H1 (cell line): ENCODE measurements around the gene MRPL40. TPM values are rescaled to one million over a fixed set of nuclear protein-coding genes. Genes with fewer than 3 reads are reported as not detected.

ENCODE experiments used
- CTCF ChIA-PET: fragments of 300-600 bp; sonication (Branson Sonifier 250); formaldehyde crosslinking; loops from one replicate; lab custom pipeline; 2021; ENCODE audit not compliant: partially characterized antibody; lab: Charles Lee
- POLR2A ChIA-PET: fragments of 300-600 bp; sonication (Branson Sonifier 250); formaldehyde crosslinking; loops from one replicate; lab custom pipeline; 2021; ENCODE audit warnings: inconsistent platforms; ENCODE audit not compliant: partially characterized antibody; lab: Charles Lee
- DNase-seq, 2 experiments: peaks; one replicate each; pipeline versions ENCODE4 v3.0.0 to v3.0.0-alpha.2; 2010 to 2022; ENCODE audit warnings: low spot score in 2 of 2, low read depth in 1 of 2, mixed read lengths in 1 of 2
- FAIRE-seq: peaks from 2 replicates; lab custom pipeline; 2011; peaks lifted over from hg19 to GRCh38; lab: Jason Lieb, UNC
- H2AFZ ChIP-seq: 2 replicates; pipeline ENCODE4 v1.8.1; 2012; ENCODE audit warnings: low read length, inconsistent platforms
- H2AK5ac ChIP-seq: 2 replicates; pipeline ENCODE4 v1.6.1; 2013; ENCODE audit warnings: low read depth, low read length
- H2BK120ac ChIP-seq: replicated peaks from 2 replicates; pipeline ENCODE3; 2013; ENCODE audit warnings: low read depth, low read length, inconsistent platforms
- H2BK12ac ChIP-seq: 2 replicates; pipeline ENCODE4 v1.6.1; 2013; ENCODE audit warnings: low read depth, low read length
- H2BK15ac ChIP-seq: 2 replicates; pipeline ENCODE4 v1.6.1; 2013; ENCODE audit warnings: low read length
- H2BK20ac ChIP-seq: 2 replicates; pipeline ENCODE4 v1.6.1; 2013; ENCODE audit warnings: low read length
- H2BK5ac ChIP-seq: 2 replicates; pipeline ENCODE4 v1.6.1; 2013; ENCODE audit warnings: low read depth, low read length
- H3K14ac ChIP-seq: 2 replicates; pipeline ENCODE4 v1.6.1; 2013; ENCODE audit warnings: inconsistent platforms; ENCODE audit not compliant: insufficient read length
- H3K18ac ChIP-seq: 2 replicates; pipeline ENCODE4 v1.6.1; 2013; ENCODE audit warnings: low read length; ENCODE audit errors: extremely low read depth
- H3K23ac ChIP-seq: 2 replicates; pipeline ENCODE4 v1.6.1; 2013; ENCODE audit warnings: inconsistent platforms; ENCODE audit not compliant: insufficient read length
- H3K23me2 ChIP-seq: 2 replicates; pipeline ENCODE4 v1.6.1; 2013; ENCODE audit warnings: low read depth, low read length
- H3K27ac ChIP-seq: 2 replicates; pipeline ENCODE4 v1.6.1; 2011; ENCODE audit warnings: low read depth, low read length, inconsistent platforms
- H3K27me3 ChIP-seq, 4 experiments: replicated peaks in 1 of 4; 1 replicate in 1 of 4; 2 replicates in 3 of 4; pipeline versions ENCODE4 v1.6.1 to v1.8.1; 2011 to 2013; ENCODE audit warnings: low read length in 3 of 4, mild to moderate bottlenecking in 3 of 4, inconsistent platforms in 2 of 4, mixed read lengths in 2 of 4, moderate library complexity in 1 of 4; ENCODE audit not compliant: control insufficient read depth in 3 of 4, insufficient read depth in 3 of 4; ENCODE audit errors: extremely low read depth in 1 of 4
- H3K36me3 ChIP-seq, 4 experiments: 2 replicates each; pipeline versions ENCODE4 v1.6.1 to v1.8.1; 2011 to 2013; ENCODE audit warnings: mild to moderate bottlenecking in 4 of 4, low read length in 3 of 4, moderate library complexity in 2 of 4, control low read depth in 1 of 4, inconsistent platforms in 1 of 4; ENCODE audit not compliant: insufficient read depth in 4 of 4, control insufficient read depth in 2 of 4
- H3K4ac ChIP-seq: replicated peaks from 2 replicates; pipeline ENCODE3; 2013; ENCODE audit warnings: low read length, low read depth, mixed read lengths, inconsistent platforms; ENCODE audit not compliant: insufficient read length
- H3K4me1 ChIP-seq, 4 experiments: replicated peaks in 1 of 4; 1 replicate in 1 of 4; 2 replicates in 3 of 4; pipeline versions ENCODE4 v1.6.1 to v1.8.1; 2011 to 2013; ENCODE audit warnings: low read length in 3 of 4, inconsistent platforms in 2 of 4, mixed read lengths in 1 of 4; ENCODE audit not compliant: insufficient read depth in 4 of 4, control insufficient read depth in 3 of 4
- H3K4me2 ChIP-seq, 2 experiments: 2 replicates each; pipeline versions ENCODE4 v1.6.1 to v1.8.1; 2011 to 2013; ENCODE audit warnings: low read depth in 2 of 2, low read length in 2 of 2, control low read depth in 1 of 2, inconsistent platforms in 1 of 2, mild to moderate bottlenecking in 1 of 2; ENCODE audit not compliant: insufficient read depth in 1 of 2
- H3K4me3 ChIP-seq, 4 experiments: fragments of 200-600, 300-600 bp in 1 of 4; sonication (generic), shearing (Covaris generic), sonication (Bioruptor Twin) in 1 of 4; 2 replicates each; pipeline versions ENCODE4 v1.5.1 to v1.8.1; 2011 to 2016; ENCODE audit warnings: low read length in 4 of 4, low read depth in 3 of 4, control low read depth in 2 of 4, inconsistent platforms in 2 of 4, mild to moderate bottlenecking in 2 of 4, mixed read lengths in 1 of 4, moderate library complexity in 1 of 4; ENCODE audit not compliant: insufficient read depth in 2 of 4; ENCODE audit errors: extremely low read depth in 1 of 4
- H3K56ac ChIP-seq: replicated peaks from 2 replicates; pipeline ENCODE3; 2013; ENCODE audit warnings: low read depth, mild to moderate bottlenecking, mixed read lengths, low read length, inconsistent platforms; ENCODE audit not compliant: insufficient read length
- H3K79me1 ChIP-seq: 2 replicates; pipeline ENCODE4 v1.6.1; 2013; ENCODE audit warnings: low read depth, low read length, control low read depth
- H3K79me2 ChIP-seq, 2 experiments: 2 replicates each; pipeline versions ENCODE4 v1.6.1 to v1.8.1; 2012 to 2013; ENCODE audit warnings: low read length in 2 of 2, mild to moderate bottlenecking in 2 of 2, inconsistent platforms in 1 of 2; ENCODE audit not compliant: insufficient read depth in 2 of 2, control insufficient read depth in 1 of 2
- H3K9ac ChIP-seq, 4 experiments: replicated peaks in 1 of 4; 1 replicate in 1 of 4; 2 replicates in 3 of 4; pipeline versions ENCODE4 v1.6.1 to v1.8.1; 2011 to 2013; ENCODE audit warnings: low read depth in 3 of 4, low read length in 3 of 4, control low read depth in 2 of 4, mild to moderate bottlenecking in 2 of 4, moderate library complexity in 2 of 4, inconsistent platforms in 1 of 4; ENCODE audit errors: extremely low read depth in 1 of 4
- H3K9me3 ChIP-seq, 2 experiments: 2 replicates each; pipeline versions ENCODE4 v1.6.1 to v1.8.1; 2012 to 2013; ENCODE audit warnings: mild to moderate bottlenecking in 2 of 2, moderate library complexity in 2 of 2, control low read depth in 1 of 2, inconsistent platforms in 1 of 2, low read depth in 1 of 2, low read length in 1 of 2, mixed read lengths in 1 of 2; ENCODE audit not compliant: insufficient read depth in 2 of 2
- H4K20me1 ChIP-seq, 2 experiments: replicated peaks in 1 of 2; 2 replicates each; pipeline versions ENCODE3 to v1.8.1; 2011 to 2013; ENCODE audit warnings: inconsistent platforms in 2 of 2, low read length in 2 of 2, mild to moderate bottlenecking in 1 of 2; ENCODE audit not compliant: insufficient read depth in 2 of 2, control insufficient read depth in 1 of 2
- H4K5ac ChIP-seq: 2 replicates; pipeline ENCODE4 v1.6.1; 2013; ENCODE audit warnings: low read length, low read depth, mixed read lengths, inconsistent platforms; ENCODE audit not compliant: insufficient read length
- H4K8ac ChIP-seq: 2 replicates; pipeline ENCODE4 v1.8.0; 2013; ENCODE audit warnings: mild to moderate bottlenecking, moderate library complexity, low read length, inconsistent platforms; ENCODE audit not compliant: insufficient read depth; ENCODE audit errors: extremely low read depth
- H4K91ac ChIP-seq: replicated peaks from 2 replicates; pipeline ENCODE3; 2013; ENCODE audit warnings: low read length, mixed read lengths, inconsistent platforms; ENCODE audit not compliant: insufficient read length
- ATF3 ChIP-seq: IDR thresholded peaks from 2 replicates; pipeline ENCODE4 v1.6.1; 2011; ENCODE audit warnings: low read depth, mild to moderate bottlenecking, low read length; ENCODE audit not compliant: insufficient read depth
- BCL11A ChIP-seq, 2 experiments: IDR thresholded peaks; one replicate each; pipeline ENCODE4 v1.6.1; 2011; ENCODE audit warnings: low read depth in 2 of 2, low read length in 2 of 2, mild to moderate bottlenecking in 2 of 2
- CBX5 ChIP-seq: fragments of 300-800, 300-1000 bp; sonication (generic); IDR thresholded peaks from 2 replicates; pipeline ENCODE4 v1.7.1; 2016; ENCODE audit warnings: antibody characterized with exemption, low read length, low read depth
- CBX8 ChIP-seq: fragments of 300-800, 300-1000 bp; sonication (generic); IDR thresholded peaks from 2 replicates; pipeline ENCODE4 v1.7.1; 2016; ENCODE audit warnings: low read depth, low read length, borderline replicate concordance
- CHD1 ChIP-seq: IDR thresholded peaks from 2 replicates; pipeline ENCODE4 v1.6.1; 2012; ENCODE audit warnings: low read depth, low read length, improper control_type of control experiment
- MAFK ChIP-seq: IDR thresholded peaks from 2 replicates; pipeline ENCODE4 v1.6.1; 2012; ENCODE audit warnings: low read depth, mild to moderate bottlenecking, improper control_type of control experiment, low read length
- NANOG ChIP-seq: IDR thresholded peaks from 2 replicates; pipeline ENCODE4 v1.6.1; 2011; ENCODE audit warnings: low read length, low read depth, mild to moderate bottlenecking, inconsistent platforms; ENCODE audit not compliant: insufficient read depth, poor library complexity, severe bottlenecking
- NRF1 ChIP-seq: IDR thresholded peaks from 2 replicates; pipeline ENCODE4 v1.6.1; 2011; ENCODE audit warnings: mild to moderate bottlenecking, low read depth, low read length, improper control_type of control experiment
- POLR2A ChIP-seq, 2 experiments: IDR thresholded peaks; 1 replicate in 1 of 2; 2 replicates in 1 of 2; pipeline ENCODE4 v1.6.1; 2011; ENCODE audit warnings: low read depth in 2 of 2, low read length in 2 of 2, mild to moderate bottlenecking in 2 of 2; ENCODE audit errors: control extremely low read depth in 1 of 2
- RNF2 ChIP-seq: fragments of 200-900, 300-1000 bp; sonication (generic); IDR thresholded peaks from 2 replicates; pipeline ENCODE4 v1.7.1; 2016; ENCODE audit warnings: borderline replicate concordance, low read depth, mild to moderate bottlenecking, antibody characterized with exemption, low read length; ENCODE audit not compliant: poor library complexity, severe bottlenecking; ENCODE audit errors: missing control alignments
- RXRA ChIP-seq: IDR thresholded peaks from 2 replicates; pipeline ENCODE4 v1.6.1; 2011; ENCODE audit warnings: low read depth, mild to moderate bottlenecking, low read length, moderate library complexity; ENCODE audit not compliant: insufficient read depth
- SIRT6 ChIP-seq: IDR thresholded peaks from one replicate; pipeline ENCODE4 v1.7.1; 2012; ENCODE audit warnings: low read length, inconsistent platforms
- SIX5 ChIP-seq: IDR thresholded peaks from 2 replicates; pipeline ENCODE4 v1.6.1; 2011; ENCODE audit warnings: mild to moderate bottlenecking, low read depth, low read length
- TCF12 ChIP-seq: IDR thresholded peaks from 2 replicates; pipeline ENCODE4 v1.6.1; 2011; ENCODE audit warnings: low read depth, mild to moderate bottlenecking, low read length
- WGBS, 2 experiments: shearing (Covaris generic) in 1 of 2; methylation state at CpG; one replicate each; pipeline versions ENCODE4 v1.1.6 to v1.1.7; 2013 to 2015; ENCODE audit warnings: low lambda C conversion rate in 2 of 2, mixed read lengths in 2 of 2, inconsistent platforms in 1 of 2, low coverage in 1 of 2, missing lambda C conversion rate in 1 of 2; ENCODE audit not compliant: insufficient replicate concordance in 2 of 2, insufficient coverage in 1 of 2, insufficient read length in 1 of 2; ENCODE audit errors: extremely low coverage in 1 of 2, missing lambda C conversion rate in 1 of 2; 5-methylcytosine and 5-hydroxymethylcytosine counted together
- polyA plus RNA-seq, 7 experiments: library from polyadenylated mRNA; depleted of rRNA in 3 of 7; stranded (reverse) in 5 of 7; unstranded in 2 of 7; fragments of >200 nt in 5 of 7; fragments of 200-250 nt in 2 of 7; gene quantifications; 1 replicate in 5 of 7; 2 replicates in 1 of 7; 4 replicates in 1 of 7; pipeline versions ENCODE4 v1.2.1 to v1.2.3, GENCODE V29; 2011 to 2013; ENCODE audit warnings: missing spikeins in 2 of 7, mixed read lengths in 2 of 7
- total RNA-seq: library from RNA; stranded (reverse); fragmentation: NEBNext Ultra II Directional; extraction: Animal tissue kit (Norgen Biotek cat#: 25700); gene quantifications from 2 replicates; pipeline ENCODE4 v1.2.1, GENCODE V29; 2021

The MRPL40 gene
- total and polyA plus RNA-seq, 2 of the 8 experiments (the other 6 are each of a cell fraction or from before 2014, with no cell fraction given), result 12.4 to 14.5 TPM

- H3K4me2 ChIP-seq, result no peak overlapping the region
- H2AFZ ChIP-seq, result no peak overlapping the region
- no peak overlapping the region for H3K4me3 ChIP-seq
- no peak overlapping the region for H2BK120ac ChIP-seq
- H3K4ac ChIP-seq, result no peak overlapping the region
- no peak overlapping the region for H4K5ac ChIP-seq
- H3K14ac ChIP-seq, result no peak overlapping the region
- no peak overlapping the region for H4K91ac ChIP-seq
- ChIA-PET POLR2A (interaction anchor here (1.0 to 2.0 kb wide), 6 partner anchors 9 to 78 kb away, joined by 3 to 5 read pairs (median 4); partner anchors contain the start of genes C22orf39 and HIRA), CTCF (interaction anchor here (1.2 to 1.3 kb wide), 3 partner anchors 13 to 50 kb away, joined by 3 to 4 read pairs (median 3); no protein-coding TSS in a partner anchor)
- WGBS, 2 experiments, result 88% methylated on average over 3 of the region's 3 CpGs; no CpG with 5 or more reads in 1 of the 2 experiments
- no peaks in the 10 kb centered on the region for H3K4me1 ChIP-seq
- H4K20me1 ChIP-seq, result peaks cover 2 to 15% of the 10 kb centered on the region in 2 experiments
- H3K23me2 ChIP-seq, result no peaks in the 10 kb centered on the region
- H4K8ac ChIP-seq, result no peak overlapping the region
- FAIRE-seq (no peak), DNase-seq (no peak)
- no peaks in the 10 kb centered on the region for H3K9me3 ChIP-seq
- H3K79me2 ChIP-seq, result no peaks in the 10 kb centered on the region; a peak in 1 of 4 replicates
- no peak overlapping the region for H3K56ac ChIP-seq
- no peak overlapping the region for H2BK5ac ChIP-seq
- no peak overlapping the region for H2AK5ac ChIP-seq
- H3K18ac ChIP-seq, result no peak overlapping the region
- no peak overlapping the region for H3K23ac ChIP-seq
- H3K27ac ChIP-seq, result no peak overlapping the region
- H2BK12ac ChIP-seq, result no peak overlapping the region
- H3K9ac ChIP-seq, result no peak overlapping the region
- no peak overlapping the region for H2BK15ac ChIP-seq
- no peaks in the 10 kb centered on the region; the same call in 1 of the 2 replicates for H3K79me1 ChIP-seq
- H2BK20ac ChIP-seq, result no peak overlapping the region
- H3K36me3 ChIP-seq, result peaks cover 7 to 38% (median 29%) of the 10 kb centered on the region in 4 experiments; a peak in 7 of 8 replicates
- no peaks in the 10 kb centered on the region for H3K27me3 ChIP-seq
- TF ChIP-seq SIX5, result no peak
- TF ChIP-seq TCF12, result no peak
- no peak for TF ChIP-seq MAFK
- TF ChIP-seq POLR2A (IDR thresholded peaks at IDR 0.05; ENCODE audit: control extremely low read depth in 1 of 2, low read depth in 2 of 2, low read length in 2 of 2), result no peak
- TF ChIP-seq NANOG, result no peak
- TF ChIP-seq ATF3, result no peak
- no peak for TF ChIP-seq RNF2
- no peak for TF ChIP-seq CBX8
- TF ChIP-seq CHD1, result no peak
- no peak for TF ChIP-seq RXRA
- TF ChIP-seq SIRT6, result no peak
- TF ChIP-seq CBX5, result no peak
- TF ChIP-seq NRF1, result no peak
- TF ChIP-seq BCL11A (IDR thresholded peaks at IDR 0.05; ENCODE audit: low read depth in 2 of 2, low read length in 2 of 2), result no peak
Measured at GRCh38 chr22:19404676-19405075, 27.7 kb upstream of the MRPL40 start.
